Measurements from ENCODE around the gene C12orf43.
"Not testable (repeated sequence)": the region's sequence is repeated elsewhere in the genome, so short reads cannot be mapped to it uniquely, and the experiment has no call there.

The C12orf43 gene, protein sequence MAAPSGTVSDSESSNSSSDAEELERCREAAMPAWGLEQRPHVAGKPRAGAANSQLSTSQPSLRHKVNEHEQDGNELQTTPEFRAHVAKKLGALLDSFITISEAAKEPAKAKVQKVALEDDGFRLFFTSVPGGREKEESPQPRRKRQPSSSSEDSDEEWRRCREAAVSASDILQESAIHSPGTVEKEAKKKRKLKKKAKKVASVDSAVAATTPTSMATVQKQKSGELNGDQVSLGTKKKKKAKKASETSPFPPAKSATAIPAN

GRCh38 chr12:121015825-121016766 is at the start of gene C12orf43:
Gene C12orf43, minus strand, starts transcription at chr12:121016487. Its CDS starts 13 bp downstream, at chr12:121016474.
- peak; percentile 92 to 95 for DNase-seq
- TF ChIP-seq GATA1 (IDR thresholded peaks at IDR 0.05; ENCODE audit: low read depth, low read length), result no peak
- peak; percentile 81 for TF ChIP-seq POLR2A (IDR thresholded peaks at IDR 0.05; ENCODE audit: low read length)

- TF ChIP-seq GATA1 (IDR thresholded peaks at IDR 0.05; ENCODE audit: low read depth, low read length) (no peak), POLR2A (IDR thresholded peaks at IDR 0.05; ENCODE audit: low read length) (no peak)
- DNase-seq, result no peak
These were observed 49.1 kb upstream of the C12orf43 start for GRCh38 chr12:121065345-121065744.

DNA sequence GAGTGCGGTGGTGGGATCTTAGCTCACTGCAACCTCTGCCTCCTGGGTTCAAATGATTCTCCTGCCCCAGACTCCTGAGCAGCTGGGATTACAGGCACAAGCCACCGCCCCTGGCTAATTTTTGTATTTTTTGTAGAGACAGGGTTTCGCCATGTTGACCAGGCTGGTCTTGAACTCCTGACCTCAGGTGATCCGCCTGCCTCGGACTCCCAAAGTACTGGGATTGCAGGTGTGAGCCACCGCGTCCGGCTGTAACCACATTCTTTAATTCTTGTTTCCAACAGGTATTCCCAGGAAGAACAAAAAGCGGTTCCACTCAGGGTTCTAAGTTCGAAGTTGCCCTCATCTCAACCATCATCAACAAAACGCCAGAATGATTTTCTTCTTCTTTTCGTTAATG is 48.3 kb upstream of the C12orf43 start:
- DNase-seq, result not testable (repeated sequence)

GRCh38 chr12:121064116-121064515 is 47.8 kb upstream of the C12orf43 start:
- no peak for TF ChIP-seq GATA1 (IDR thresholded peaks at IDR 0.05; ENCODE audit: low read depth, low read length)
- TF ChIP-seq POLR2A (IDR thresholded peaks at IDR 0.05; ENCODE audit: low read length), result no peak

DNA sequence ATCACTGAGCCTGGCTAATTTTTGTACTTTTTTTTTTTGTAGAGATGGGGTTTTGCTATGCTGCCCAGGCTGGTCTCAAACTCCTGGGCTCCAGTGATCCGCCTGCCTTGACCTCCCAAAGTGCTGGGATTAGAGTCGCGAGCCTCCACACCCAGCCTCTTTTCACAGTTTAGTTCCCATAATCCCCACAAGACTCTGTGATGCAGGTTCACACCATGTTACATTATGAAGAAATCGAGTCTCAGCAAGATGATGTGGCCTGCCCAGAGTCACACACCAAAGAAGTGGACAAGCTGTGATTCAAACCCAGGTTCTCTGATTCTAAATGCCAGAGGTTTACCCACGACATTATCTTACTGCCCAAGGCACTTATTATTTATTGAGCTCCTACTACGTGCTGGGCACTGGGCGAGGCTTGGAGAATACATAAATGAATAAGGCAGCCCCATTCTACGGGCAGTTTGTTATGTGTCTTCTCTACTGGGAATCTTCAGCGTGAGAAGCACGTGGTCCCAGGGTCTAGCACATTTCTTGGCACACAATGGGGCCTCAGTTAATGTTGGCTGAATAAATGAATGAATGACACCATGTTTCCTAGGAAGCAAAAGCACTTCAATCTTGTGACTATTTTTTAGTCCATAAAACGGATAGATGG is 46.2 kb upstream of the C12orf43 start:
- DNase-seq, result no peak
- TF ChIP-seq POLR2A (IDR thresholded peaks at IDR 0.05; ENCODE audit: low read length) (no peak), GATA1 (IDR thresholded peaks at IDR 0.05; ENCODE audit: low read depth, low read length) (no peak)

More at GRCh38 chr12:121064116-121064515, 47.8 kb upstream of the C12orf43 start:
- DNase-seq, result no peak

GRCh38 chr12:121061831-121062230 is 45.5 kb upstream of the C12orf43 start:
- TF ChIP-seq GATA1 (IDR thresholded peaks at IDR 0.05; ENCODE audit: low read depth, low read length), result no peak
- TF ChIP-seq POLR2A (IDR thresholded peaks at IDR 0.05; ENCODE audit: low read length), result no peak
- DNase-seq, result no peak

- DNase-seq, result peak; percentile 70
- no peak for TF ChIP-seq GATA1 (IDR thresholded peaks at IDR 0.05; ENCODE audit: low read depth, low read length)
These were observed 44.1 kb upstream of the C12orf43 start for GRCh38 chr12:121060149-121061001.

- DNase-seq, result no peak
- TF ChIP-seq GATA1 (IDR thresholded peaks at IDR 0.05; ENCODE audit: low read depth, low read length) (no peak), POLR2A (IDR thresholded peaks at IDR 0.05; ENCODE audit: low read length) (no peak)
These were observed 43.0 kb upstream of the C12orf43 start for GRCh38 chr12:121059031-121059898.

DNA sequence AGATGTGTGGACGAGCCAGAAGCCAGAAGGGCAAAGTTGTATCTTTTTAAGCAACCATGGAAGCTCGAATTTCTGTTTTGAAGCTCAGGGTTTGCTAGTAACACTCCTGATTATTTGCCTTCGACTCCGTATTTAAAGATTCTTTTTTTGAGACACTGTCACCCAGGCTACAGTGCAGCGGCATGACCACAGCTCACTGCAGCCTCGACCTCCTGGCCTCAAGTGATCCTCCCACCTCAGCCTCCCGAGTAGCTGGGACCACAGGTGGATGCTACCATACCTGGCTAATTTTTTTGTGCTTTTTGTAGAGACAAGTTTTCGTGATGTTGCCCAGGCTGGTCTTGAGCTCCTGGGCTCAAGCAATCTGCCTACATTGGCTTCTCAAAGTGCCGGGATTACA is 41.5 kb upstream of the C12orf43 start:
- no peak for DNase-seq
- TF ChIP-seq GATA1 (IDR thresholded peaks at IDR 0.05; ENCODE audit: low read depth, low read length) (no peak), POLR2A (IDR thresholded peaks at IDR 0.05; ENCODE audit: low read length) (no peak)

DNA sequence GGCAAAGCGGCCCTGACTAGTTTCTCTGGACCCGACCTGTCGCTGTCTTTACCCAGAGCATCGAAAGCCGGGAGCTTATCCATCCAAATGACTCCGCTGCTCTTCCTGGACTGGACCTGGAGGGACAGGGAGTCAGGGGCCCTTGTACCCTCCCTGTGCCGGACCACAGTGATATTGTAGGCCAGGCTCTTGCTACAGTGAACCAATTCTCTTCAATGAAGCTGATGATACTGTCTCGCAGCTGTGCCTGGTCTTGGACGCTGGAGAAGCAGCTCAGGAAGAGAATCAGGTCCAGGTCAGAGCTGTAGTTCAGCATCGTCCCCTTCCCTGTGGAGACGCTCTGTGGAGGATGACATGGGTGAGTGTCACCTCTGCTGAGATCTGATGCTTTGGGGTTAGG is 37.4 kb upstream of the C12orf43 start:
- no peak for DNase-seq
- TF ChIP-seq GATA1 (IDR thresholded peaks at IDR 0.05; ENCODE audit: low read depth, low read length), result no peak

- DNase-seq, result no peak
- TF ChIP-seq POLR2A (IDR thresholded peaks at IDR 0.05; ENCODE audit: low read length), result no peak
- TF ChIP-seq GATA1 (IDR thresholded peaks at IDR 0.05; ENCODE audit: low read depth, low read length), result no peak
These were observed 34.4 kb upstream of the C12orf43 start for GRCh38 chr12:121050725-121051124.

DNA sequence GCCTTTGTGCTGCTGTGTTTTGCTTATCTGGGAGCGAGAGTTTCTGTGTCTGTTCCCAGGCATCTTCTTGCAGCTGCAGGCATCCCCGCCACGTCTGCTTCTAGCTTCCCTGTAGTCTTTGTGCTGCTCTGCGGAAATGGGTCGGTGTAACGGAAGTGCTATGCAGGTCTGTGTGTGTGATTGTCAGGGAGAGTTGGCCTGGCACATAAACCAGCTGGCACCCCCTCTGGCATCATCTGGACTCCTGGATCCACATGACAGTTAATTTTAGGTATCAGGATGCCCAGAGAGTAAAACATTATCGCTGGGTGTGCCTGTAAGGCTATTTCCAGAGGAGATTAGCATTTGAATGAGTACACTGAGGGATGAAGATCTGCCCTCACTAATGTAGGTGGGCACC is 32.2 kb upstream of the C12orf43 start:
- DNase-seq, result no peak
- no peak for TF ChIP-seq POLR2A (IDR thresholded peaks at IDR 0.05; ENCODE audit: low read length)

DNA sequence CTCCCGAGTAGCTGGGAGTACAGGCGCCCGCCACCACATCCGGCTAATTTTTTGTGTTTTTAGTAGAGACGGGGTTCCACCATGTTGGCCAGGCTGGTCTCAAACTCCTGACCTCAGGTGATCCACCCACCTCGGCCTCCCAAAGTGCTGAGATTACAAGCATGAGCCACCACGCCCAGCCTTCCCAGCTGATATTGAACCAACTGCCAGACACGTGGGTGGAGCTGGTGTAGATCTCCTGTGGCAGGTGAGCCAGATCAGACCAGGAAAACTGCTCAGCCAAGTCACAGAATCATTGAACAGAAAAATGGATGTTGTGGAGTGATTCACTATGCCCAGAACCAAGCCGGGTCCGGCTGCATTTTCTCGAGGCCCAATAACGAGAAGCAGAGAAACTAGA is 31.1 kb upstream of the C12orf43 start:
- not testable (repeated sequence) for DNase-seq

All from erythroblast (primary cell).